Measurements from ENCODE around the gene RNASE7.

RNASE7 gene

DNA sequence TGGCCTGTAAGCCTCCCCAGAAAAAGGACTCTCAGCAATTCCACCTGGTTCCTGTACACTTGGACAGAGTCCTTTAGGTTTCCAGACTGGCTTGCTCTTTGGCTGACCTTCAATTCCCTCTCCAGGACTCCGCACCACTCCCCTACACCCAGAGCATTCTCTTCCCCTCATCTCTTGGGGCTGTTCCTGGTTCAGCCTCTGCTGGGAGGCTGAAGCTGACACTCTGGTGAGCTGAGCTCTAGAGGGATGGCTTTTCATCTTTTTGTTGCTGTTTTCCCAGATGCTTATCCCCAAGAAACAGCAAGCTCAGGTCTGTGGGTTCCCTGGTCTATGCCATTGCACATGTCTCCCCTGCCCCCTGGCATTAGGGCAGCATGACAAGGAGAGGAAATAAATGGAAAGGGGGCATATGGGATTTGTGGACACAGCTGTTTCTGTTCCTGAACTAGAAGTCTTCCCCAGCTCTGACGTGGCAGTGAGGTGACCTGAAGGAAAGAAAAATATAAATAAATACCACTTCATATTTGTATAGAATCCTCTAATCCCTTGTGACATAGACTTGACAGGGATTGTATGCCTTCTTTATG is 1.3 kb downstream of the RNASE7 start:
- DNase-seq (ENCODE audit: low read depth in 2 of 2): no peak

DNA sequence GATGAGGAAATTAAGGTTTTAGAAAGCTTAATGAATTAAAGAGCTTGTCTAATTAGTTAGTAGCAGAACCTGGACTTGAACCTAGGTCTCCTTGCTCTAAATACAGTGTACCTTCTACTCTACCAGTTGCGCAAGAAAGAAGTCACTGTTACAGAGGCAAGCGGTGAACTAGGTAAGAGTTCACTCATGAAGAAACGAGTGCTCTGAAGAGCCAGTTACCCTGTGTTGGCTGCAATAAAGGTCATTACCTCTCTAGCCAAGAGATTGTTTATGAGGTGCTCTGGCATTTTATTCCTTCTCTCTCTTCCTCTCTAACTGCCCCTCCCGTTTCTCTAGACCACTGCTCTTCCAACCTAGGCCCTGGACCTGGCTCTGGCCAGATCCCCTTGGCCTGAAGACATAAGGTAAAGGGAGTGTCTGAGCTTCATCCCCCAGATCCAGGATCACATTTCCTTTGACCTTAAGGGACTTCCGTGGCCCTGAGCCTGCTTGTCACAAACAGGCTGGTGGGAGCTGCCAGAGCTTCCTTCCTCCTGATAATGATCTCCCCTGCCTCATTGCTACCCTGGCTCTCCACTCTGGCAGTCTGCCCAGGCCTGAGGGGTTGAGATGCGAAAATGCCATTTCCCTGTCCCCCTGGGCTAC is 1.9 kb downstream of the RNASE7 start:
- no peak for DNase-seq (ENCODE audit: low read depth in 2 of 2)

DNA sequence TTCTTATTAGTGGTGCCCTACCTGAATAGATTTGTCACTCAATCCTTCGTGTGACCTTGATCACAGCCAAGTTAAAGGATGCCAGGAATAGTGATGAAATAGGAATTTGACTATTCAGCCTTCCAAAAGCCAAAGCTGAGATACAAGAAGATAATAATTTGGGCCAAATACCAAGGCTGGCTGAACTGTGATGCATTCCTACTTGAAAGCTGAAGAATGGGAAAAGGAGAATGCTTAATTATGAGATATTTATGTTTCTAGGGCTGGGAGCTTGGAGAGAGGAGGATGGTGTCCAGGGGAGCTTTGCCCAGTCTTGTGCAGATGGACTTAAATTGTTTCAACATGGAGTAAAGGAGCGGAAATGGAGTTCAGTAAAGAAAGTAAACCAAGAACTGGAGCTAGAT is 5.2 kb downstream of the RNASE7 start:
- DNase-seq (ENCODE audit: low read depth in 2 of 2): no peak

DNA sequence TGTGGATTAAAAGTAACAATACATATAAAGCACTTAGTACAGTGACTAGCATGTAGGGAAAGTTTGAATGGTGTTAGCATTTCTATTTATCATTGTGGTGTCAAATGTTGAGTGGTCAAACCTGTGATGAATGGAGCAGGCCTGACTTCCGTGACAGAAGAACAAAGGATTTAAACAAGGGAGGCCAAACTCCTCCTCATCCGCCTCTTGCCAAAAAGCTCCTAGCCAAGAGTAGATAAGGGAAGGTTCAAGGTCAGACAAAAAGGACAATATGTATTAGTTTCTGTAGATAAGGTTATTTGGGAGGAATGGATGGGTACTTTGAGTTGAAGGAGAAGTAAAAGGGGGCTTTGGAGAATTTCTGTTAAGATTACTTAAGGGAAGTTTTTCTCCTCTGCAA is 6.5 kb downstream of the RNASE7 start:
- no peak for DNase-seq (ENCODE audit: low read depth in 2 of 2)

DNA sequence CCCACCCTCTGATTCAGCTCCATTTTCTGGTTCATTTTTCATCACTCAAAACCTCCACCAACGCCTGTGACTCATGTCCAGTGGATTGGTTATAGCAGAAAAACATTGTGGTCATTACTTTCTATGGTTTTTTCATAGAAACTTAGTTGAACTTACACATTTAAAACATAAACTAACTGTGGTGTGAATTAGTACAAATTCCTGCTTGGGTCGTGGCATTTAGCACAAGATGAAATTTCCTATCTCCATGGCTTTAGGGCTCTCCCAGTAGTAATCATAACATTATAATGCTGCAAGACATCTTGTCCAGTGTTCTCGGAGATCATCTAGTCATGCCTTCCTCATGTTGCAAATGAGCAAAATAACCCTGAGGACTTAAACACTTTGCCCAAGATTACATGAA is 7.1 kb downstream of the RNASE7 start:
- no peak for DNase-seq (ENCODE audit: low read depth in 2 of 2)

DNA sequence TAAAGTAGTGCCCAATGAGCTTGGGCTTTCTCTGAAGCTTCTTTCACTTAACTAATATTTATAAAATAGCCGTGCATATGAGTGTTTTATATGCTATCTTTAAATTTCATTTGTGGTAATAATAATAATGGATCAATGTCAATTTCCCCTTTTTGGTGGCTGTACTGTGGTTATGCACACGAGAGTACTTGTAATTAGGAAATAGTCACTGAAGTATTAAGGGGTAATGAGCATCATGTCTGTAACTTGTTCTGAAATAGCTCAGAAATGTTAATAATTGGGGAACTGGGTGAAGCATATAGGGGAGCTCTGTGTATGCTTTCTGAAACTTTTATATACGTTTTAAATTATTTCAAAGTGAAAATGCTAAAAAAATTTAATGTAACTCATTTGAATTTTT is 8.4 kb downstream of the RNASE7 start:
- no peak for DNase-seq (ENCODE audit: low read depth in 2 of 2)

DNA sequence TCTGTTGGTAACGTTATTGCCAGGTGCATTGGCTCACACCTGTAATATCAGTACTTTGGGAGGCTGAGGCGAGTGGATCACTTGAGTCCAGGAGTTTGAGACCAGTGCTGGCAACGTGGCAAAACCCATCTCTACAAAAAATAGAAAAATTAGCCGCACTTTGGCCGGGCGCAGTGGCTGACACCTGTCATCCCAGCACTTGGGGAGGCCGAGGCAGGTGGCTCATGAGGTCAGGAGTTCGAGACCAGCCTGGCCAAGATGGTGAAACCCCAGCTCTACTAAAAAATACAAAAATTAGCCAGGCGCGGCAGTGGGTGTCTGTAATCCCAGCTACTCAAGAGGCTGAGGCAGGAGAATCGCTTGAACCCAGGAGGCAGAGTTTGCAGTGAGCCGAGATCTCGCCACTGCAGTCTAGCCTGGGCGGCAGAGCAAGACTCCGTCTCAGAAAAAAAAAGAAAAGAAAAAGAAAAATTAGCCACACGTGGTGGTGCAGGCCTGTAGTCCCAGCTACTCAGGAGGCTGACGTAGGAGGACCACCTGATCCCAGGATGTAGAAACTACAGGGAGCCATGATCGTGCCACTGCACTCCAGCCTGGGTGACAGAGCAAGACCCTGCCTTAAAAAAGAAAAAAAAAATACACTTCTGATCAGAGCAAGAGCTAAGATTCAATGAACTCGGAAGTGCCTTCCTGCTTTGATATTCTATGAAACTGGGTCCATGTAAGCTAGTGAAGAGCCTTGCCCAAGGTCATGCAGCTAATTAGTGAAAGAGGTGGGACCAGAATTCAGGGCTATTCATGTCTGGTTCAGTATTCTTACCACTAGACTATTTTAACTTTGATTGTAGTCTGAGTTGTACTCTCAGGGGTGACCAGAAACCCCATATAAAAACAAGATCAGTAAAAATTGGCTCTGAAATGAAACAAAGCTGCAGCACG is 11.3 kb downstream of the RNASE7 start:
- no peak for DNase-seq (ENCODE audit: low read depth in 2 of 2)

DNA sequence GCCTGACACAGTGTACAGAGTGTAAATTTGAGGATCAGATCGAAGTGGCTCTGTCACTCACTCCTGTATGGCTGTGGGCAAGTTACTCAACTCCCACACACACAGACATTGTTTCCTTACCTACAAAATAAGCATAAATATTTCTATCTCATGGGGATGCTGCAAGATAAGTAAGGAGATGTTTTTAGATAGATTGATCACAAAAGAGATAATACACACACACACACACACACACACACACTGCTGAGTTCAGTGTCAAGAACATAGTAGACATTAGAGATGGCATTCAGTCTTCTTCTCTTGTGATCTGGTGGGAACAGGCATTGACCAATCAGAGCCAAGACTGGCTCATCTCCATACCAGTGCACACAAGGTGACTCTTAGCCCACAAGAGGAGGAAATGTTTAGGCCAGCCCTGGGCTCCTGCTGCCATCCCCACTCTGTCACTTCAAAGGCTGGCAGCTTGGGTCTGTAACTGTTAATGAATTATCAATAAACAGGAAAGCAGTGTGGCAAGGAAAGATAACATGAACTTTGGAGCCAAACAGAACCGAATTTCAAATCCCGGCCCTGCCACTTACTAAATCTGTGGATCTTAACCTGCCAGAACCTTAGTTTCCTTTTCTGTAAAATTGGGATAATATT is 12.1 kb downstream of the RNASE7 start:
- no peak for DNase-seq (ENCODE audit: low read depth in 2 of 2)

DNA sequence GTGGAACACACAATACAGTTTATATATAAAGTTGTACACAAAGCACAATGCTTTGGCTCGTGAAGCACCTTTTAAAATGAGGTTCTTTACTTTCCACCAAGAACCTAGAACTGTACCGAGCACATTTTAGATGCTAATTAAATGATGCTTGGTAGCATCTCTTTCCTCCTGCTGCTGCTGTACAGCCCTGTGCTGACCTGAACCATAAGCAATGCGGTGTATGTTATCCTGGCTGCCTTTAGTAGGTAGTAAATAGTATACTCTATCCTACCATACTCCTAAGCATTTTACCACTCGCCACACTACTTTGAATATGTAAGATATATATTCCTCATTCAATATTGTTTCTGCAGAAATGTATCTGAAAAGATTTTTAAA is 12.6 kb downstream of the RNASE7 start:
- no peak for DNase-seq (ENCODE audit: low read depth in 2 of 2)

DNA sequence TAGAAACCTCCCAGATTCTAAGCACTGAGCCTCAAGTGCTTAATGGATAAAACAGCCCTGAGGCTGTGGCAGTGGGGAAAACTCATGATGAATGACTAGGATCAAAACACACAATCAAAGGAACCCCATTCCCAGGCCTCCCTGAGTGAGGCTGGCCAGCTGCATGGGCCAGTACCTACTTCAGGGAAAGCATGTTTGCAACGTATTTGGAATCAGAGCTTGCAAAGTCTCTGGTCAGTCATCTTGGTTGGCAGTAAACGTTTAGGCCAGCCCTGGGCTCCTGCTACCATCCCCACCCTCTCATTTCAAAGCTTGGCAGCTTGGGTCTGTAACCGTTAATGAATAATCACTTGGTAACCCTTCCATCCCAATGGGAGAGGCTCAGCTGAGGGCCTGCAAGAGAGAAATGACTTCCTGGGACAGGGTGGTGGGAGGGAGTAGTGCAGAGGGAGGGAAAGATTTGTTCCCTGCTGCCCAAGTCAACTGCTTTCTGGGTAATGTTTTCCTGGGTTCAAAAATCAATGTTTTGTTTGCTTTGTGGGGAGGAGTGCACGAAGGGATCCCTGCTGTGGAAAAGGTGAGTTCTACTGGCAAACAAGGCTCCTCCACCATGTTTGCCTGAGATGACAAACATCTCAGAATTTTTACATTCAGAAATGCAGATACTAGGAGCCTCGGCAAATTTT is 13.4 kb downstream of the RNASE7 start:
- no peak for DNase-seq (ENCODE audit: low read depth in 2 of 2)

DNA sequence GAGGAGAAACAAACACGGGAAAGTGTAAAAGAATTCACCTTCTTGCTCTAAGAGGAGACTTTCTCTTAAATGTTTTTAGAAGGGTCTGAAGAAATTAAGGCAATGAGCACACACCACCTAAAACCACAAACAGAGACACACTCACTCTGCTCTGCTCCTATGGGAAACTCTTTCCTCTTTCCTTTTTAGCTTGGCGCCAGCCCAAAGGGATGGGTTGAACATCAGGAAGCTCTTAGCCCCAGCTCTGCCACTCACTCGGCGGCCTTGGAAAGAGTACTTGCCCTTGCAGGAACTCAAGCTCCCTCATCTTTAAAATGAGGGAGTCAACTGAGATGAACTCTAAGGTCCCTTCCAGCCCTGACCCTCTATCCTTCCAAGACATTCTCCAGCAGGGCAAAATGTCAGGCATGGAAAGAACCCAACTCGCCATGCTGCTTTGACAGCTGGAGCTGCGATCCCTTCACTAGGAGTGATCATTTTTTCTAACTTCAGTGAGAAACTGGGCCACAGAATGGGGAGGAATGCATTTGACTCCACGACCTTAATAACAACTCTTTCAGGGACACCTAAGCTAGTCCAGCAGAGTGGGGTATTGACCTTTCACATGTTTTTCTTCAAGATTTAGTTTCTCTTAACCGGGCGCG is 14.5 kb downstream of the RNASE7 start:
- no peak for DNase-seq (ENCODE audit: low read depth in 2 of 2)

DNA sequence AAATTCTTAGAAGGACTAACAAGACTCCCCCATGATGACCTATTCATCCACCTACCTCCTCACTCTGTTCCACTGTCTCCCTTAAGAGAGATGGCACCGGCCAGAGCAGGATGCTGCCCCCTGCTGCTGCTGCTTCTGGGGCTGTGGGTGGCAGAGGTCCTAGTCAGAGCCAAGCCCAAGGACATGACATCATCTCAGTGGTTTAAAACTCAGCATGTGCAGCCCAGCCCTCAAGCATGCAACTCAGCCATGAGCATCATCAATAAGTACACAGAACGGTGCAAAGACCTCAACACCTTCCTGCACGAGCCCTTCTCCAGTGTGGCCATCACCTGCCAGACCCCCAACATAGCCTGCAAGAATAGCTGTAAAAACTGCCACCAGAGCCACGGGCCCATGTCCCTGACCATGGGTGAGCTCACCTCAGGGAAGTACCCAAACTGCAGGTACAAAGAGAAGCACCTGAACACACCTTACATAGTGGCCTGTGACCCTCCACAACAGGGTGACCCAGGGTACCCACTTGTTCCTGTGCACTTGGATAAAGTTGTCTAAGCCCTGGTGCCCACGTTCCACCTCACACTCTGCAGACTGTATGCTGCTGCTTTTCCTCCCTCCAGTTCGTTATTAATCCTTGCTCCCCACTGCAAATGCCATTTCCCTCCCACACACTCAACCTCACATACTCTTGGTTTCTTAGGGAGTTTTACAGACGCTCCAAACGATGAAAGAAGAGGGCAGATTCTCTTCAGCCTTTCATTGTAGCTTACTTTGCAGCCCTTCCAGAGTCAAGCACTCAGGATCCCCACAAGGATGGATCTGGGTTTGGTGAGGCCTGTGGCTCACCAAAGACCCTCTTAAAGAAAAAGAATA is 15.9 kb downstream of the RNASE7 start, which contains the start of gene RNASE8:
RNASE8 (plus strand) TSS at position 20 of the 873 bp plus-strand sequence; CDS start at position 91, 71 bp downstream.
- DNase-seq (ENCODE audit: low read depth in 2 of 2): no peak

DNA sequence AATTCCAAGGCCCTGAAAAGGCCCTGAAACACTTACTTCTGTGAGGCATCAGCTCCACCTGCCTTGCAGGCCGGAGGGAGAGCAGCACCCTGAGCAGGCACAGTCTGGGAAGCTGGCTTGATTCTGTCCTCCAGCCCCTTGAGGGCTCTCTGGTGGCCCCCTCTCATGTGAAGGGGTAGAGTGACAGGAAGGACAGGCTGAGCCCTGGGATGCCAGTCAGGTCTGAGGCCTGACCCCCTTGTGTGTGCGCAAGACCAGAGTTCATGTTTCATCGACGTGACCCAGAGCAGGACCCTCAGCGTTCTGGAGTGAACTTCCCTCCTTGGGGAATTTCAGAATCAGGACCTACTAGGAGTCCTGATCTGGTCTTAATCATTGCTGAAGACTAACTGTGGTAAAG is 16.7 kb downstream of the RNASE7 start:
- DNase-seq (ENCODE audit: low read depth in 2 of 2): no peak

DNA sequence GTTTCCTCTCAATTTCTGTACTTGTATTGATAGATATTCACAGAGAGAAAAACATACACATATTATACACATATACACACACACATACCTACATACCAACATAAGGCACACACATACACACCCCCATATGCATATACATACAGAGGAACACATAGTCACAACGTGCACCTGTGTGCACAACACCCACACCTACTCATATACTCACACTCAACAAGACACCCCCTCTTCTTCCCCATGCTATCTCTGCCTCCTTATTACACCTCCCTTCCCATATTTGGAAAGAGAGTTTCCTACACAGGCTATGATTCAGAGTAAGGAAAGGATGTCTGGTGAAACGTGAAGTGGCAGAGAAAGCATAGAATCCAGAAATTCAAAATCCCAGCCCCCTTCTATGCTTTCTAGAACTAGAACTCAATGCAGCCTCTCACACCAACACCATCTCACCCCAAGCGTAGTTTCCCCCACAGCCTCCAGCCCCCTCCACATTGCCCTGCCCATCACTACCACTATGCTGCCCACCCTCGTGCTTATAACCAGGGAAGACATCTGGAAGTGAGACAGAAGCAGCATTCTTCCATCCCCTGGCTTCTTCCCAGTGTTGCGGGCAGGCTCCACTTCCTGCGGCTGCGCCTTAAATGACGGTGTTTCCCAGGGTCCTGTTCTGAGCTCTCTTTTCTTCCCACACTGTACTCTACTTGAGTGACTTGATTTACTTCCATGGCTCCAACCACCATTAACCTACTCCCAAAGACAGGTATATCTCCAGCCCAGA is 17.9 kb downstream of the RNASE7 start:
- no peak for DNase-seq (ENCODE audit: low read depth in 2 of 2)

DNA sequence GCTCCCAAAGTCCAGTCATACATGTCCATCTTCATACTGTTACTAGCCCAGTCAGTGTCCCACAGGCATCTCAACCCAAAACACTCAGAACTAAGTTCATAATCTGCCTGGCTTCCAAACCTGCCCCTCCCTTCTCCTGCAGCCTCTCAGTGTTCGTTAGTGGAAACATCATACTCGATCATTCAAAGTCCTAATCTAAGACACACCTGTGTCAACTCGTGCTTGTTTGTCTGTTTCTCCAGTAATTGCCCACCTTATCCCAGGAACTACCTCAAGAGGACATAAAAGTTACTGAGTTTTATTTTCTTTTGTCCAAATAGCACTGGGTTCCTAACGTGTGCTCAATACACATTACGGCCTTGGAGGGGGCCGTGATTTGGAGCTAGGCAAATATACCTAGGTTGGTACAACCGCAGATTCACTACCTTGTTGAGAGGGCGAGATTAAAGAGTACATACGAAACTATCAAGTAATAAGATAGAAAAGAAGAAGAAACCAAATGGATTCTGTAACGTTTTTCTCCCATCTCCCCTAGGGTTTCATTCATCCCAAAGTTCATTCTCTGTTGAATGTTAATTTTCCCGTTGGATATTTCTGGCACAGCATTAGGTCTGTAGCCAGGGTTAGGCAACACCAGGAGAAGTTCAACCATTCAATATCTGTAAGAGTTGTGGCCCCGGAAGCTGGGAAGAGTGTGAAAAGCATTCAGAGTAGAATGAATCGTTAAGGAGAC is 18.6 kb downstream of the RNASE7 start:
- DNase-seq (ENCODE audit: low read depth in 2 of 2): no peak

DNA sequence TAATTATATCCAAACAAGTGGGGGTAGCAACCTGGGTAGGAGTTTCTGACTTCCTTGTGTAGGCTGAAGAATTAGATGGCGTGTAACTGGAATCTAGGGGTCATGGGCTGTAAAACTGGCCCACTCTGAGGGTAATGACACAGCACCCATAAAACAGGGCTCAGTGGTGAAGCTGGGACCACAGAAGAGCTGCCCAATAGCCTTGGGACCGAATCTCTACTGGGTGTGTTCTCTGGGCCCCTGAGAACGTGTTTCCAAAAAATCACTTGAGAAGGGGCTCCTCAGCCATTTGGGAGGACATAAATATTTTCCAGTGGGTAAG is 19.1 kb downstream of the RNASE7 start:
- DNase-seq (ENCODE audit: low read depth in 2 of 2): no peak

DNA sequence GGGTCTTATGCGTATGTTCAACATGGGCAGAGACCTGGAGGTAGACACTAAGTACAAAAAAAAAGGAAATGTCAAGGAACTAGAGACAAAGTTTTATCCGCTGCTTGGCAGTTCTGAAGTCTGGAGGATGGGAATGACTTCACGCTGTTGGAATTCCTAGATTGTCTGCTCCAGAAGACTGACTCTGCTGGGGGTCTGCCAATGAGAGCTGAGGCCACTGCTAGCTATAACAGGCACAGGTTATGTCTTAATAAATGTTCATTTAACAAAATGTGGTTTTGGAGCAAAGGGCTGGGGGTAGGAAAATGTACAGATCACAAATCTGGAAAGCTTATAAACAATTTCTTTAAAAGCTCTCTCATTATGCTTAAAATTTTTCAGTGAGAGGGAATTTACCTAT is 21.3 kb downstream of the RNASE7 start:
- peak; percentile 71 to 74 for DNase-seq (ENCODE audit: low read depth in 2 of 2)

DNA sequence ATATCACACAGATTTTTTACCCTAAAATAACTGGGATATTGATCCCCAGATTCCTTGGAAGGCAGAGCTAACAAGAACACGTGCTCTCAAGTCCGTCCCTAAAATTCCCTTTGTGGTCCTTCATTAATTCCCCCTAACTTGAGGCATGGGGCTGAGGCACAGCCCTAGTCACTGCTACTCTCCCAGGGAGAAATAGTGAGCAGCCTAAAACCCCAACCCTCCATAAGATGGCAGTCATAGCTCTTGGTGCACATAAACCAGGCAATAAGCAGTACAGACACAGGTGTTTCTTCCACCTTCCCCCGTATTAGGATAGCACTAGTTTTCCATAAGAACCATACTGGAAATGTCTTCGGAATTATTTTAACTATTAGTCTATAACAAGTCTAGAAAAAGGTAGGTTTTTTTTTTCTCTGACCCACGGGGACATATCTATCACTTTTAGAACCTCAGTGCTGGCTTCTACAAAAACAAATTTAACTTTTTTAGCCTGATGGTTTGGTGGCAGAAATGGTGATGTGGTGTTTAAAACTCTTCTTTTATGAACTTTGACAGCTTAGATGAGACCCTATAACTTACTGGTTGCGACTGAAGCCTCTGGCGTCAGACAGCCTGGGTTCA is 24.8 kb downstream of the RNASE7 start:
- DNase-seq (ENCODE audit: low read depth in 2 of 2): no peak

Measured in fibroblast of skin of left biceps (primary cell).